ENCODE data around the gene PTCHD1. TPM values are rescaled to one million over a fixed set of nuclear protein-coding genes. Genes with fewer than 3 reads are reported as not detected.

Gene PTCHD1
- total RNA-seq (not detected), total RNA-seq (0 to 0.08 reads per million in 2 donors)

GRCh38 chrX:23334848-23335599 lies at the start of gene PTCHD1:
Gene PTCHD1, plus strand, starts transcription at chrX:23334849. Its CDS starts 27 bp downstream, at chrX:23334876.
- no peaks in the 10 kb centered on the region for H3K9me3 ChIP-seq (ENCODE audit: control insufficient read depth, low read length, poor library complexity, severe bottlenecking)
- H3K27me3 Mint-ChIP-seq, result peaks cover 36% of the 10 kb centered on the region
- peaks cover 5% of the 10 kb centered on the region for H3K4me1 Mint-ChIP-seq
- H3K4me3 Mint-ChIP-seq, result peak within 1 kb of the TSS; percentile 52
- no peak within 1 kb of the TSS for H3K27ac Mint-ChIP-seq
- ATAC-seq (no peak), DNase-seq (no peak)
- no peaks in the 10 kb centered on the region for H3K36me3 Mint-ChIP-seq (ENCODE audit: low read depth)

- no peaks in the 10 kb centered on the region for H3K4me1 Mint-ChIP-seq
- ATAC-seq (no peak), DNase-seq (no peak)
- H3K36me3 Mint-ChIP-seq (ENCODE audit: low read depth), result no peaks in the 10 kb centered on the region
- no peak overlapping the region for H3K27ac Mint-ChIP-seq
- no peaks in the 10 kb centered on the region for H3K9me3 ChIP-seq (ENCODE audit: control insufficient read depth, low read length, poor library complexity, severe bottlenecking)
- no peak overlapping the region for H3K4me3 Mint-ChIP-seq
- no peaks in the 10 kb centered on the region for H3K27me3 Mint-ChIP-seq
Measured at GRCh38 chrX:23286731-23287130, 47.9 kb upstream of the PTCHD1 start.

- ATAC-seq (no peak), DNase-seq (no peak)
- Mint-ChIP-seq H3K27ac (no peak overlapping the region), H3K4me1 (no peaks in the 10 kb centered on the region), H3K4me3 (no peak overlapping the region), H3K36me3 (ENCODE audit: low read depth) (no peaks in the 10 kb centered on the region), H3K27me3 (no peaks in the 10 kb centered on the region)
- H3K9me3 ChIP-seq (ENCODE audit: control insufficient read depth, low read length, poor library complexity, severe bottlenecking), result no peaks in the 10 kb centered on the region
Measured at GRCh38 chrX:23287191-23287725, 47.4 kb upstream of the PTCHD1 start.

GRCh38 chrX:23292354-23292987 lies 42.2 kb upstream of the PTCHD1 start:
- no peaks in the 10 kb centered on the region for H3K9me3 ChIP-seq (ENCODE audit: control insufficient read depth, low read length, poor library complexity, severe bottlenecking)
- no peaks in the 10 kb centered on the region for H3K36me3 Mint-ChIP-seq (ENCODE audit: low read depth)
- H3K27me3 Mint-ChIP-seq, result no peaks in the 10 kb centered on the region
- DNase-seq (no peak), ATAC-seq (no peak)
- H3K27ac Mint-ChIP-seq, result no peak overlapping the region
- H3K4me3 Mint-ChIP-seq, result no peak overlapping the region
- no peaks in the 10 kb centered on the region for H3K4me1 Mint-ChIP-seq

- H3K27ac Mint-ChIP-seq, result no peak overlapping the region
- no peak overlapping the region for H3K4me3 Mint-ChIP-seq
- no peaks in the 10 kb centered on the region for H3K9me3 ChIP-seq (ENCODE audit: control insufficient read depth, low read length, poor library complexity, severe bottlenecking)
- H3K27me3 Mint-ChIP-seq, result no peaks in the 10 kb centered on the region
- H3K36me3 Mint-ChIP-seq (ENCODE audit: low read depth), result no peaks in the 10 kb centered on the region
- no peak for ATAC-seq
- no peak for DNase-seq
- no peaks in the 10 kb centered on the region for H3K4me1 Mint-ChIP-seq
Measured at GRCh38 chrX:23292988-23293651, 41.5 kb upstream of the PTCHD1 start.

GRCh38 chrX:23304881-23305280 lies 29.8 kb upstream of the PTCHD1 start:
- no peaks in the 10 kb centered on the region for H3K36me3 Mint-ChIP-seq (ENCODE audit: low read depth)
- DNase-seq (no peak), ATAC-seq (no peak)
- no peak overlapping the region for H3K4me3 Mint-ChIP-seq
- no peak overlapping the region for H3K27ac Mint-ChIP-seq
- H3K9me3 ChIP-seq (ENCODE audit: control insufficient read depth, low read length, poor library complexity, severe bottlenecking), result no peaks in the 10 kb centered on the region
- H3K27me3 Mint-ChIP-seq, result no peaks in the 10 kb centered on the region
- peaks cover 2% of the 10 kb centered on the region for H3K4me1 Mint-ChIP-seq

GRCh38 chrX:23311731-23312130 lies 22.9 kb upstream of the PTCHD1 start:
- ATAC-seq (no peak), DNase-seq (no peak)
- Mint-ChIP-seq H3K27me3 (no peaks in the 10 kb centered on the region), H3K36me3 (ENCODE audit: low read depth) (peaks cover 2% of the 10 kb centered on the region), H3K27ac (no peak overlapping the region), H3K4me3 (no peak overlapping the region), H3K4me1 (peaks cover 2% of the 10 kb centered on the region)
- no peaks in the 10 kb centered on the region for H3K9me3 ChIP-seq (ENCODE audit: control insufficient read depth, low read length, poor library complexity, severe bottlenecking)

GRCh38 chrX:23312136-23312535 lies 22.5 kb upstream of the PTCHD1 start:
- Mint-ChIP-seq H3K27me3 (no peaks in the 10 kb centered on the region), H3K36me3 (ENCODE audit: low read depth) (peaks cover 2% of the 10 kb centered on the region), H3K4me3 (no peak overlapping the region), H3K4me1 (peaks cover 2% of the 10 kb centered on the region), H3K27ac (no peak overlapping the region)
- no peaks in the 10 kb centered on the region for H3K9me3 ChIP-seq (ENCODE audit: control insufficient read depth, low read length, poor library complexity, severe bottlenecking)
- ATAC-seq (no peak), DNase-seq (no peak)

- DNase-seq, result no peak
- Mint-ChIP-seq H3K4me3 (no peak overlapping the region), H3K4me1 (no peaks in the 10 kb centered on the region), H3K36me3 (ENCODE audit: low read depth) (no peaks in the 10 kb centered on the region), H3K27ac (no peak overlapping the region), H3K27me3 (no peaks in the 10 kb centered on the region)
- peak; percentile 50 for ATAC-seq
- no peaks in the 10 kb centered on the region for H3K9me3 ChIP-seq (ENCODE audit: control insufficient read depth, low read length, poor library complexity, severe bottlenecking)
Measured at GRCh38 chrX:23317799-23318724, 16.6 kb upstream of the PTCHD1 start.

- H3K36me3 Mint-ChIP-seq (ENCODE audit: low read depth), result no peaks in the 10 kb centered on the region
- no peak overlapping the region for H3K27ac Mint-ChIP-seq
- no peaks in the 10 kb centered on the region for H3K9me3 ChIP-seq (ENCODE audit: control insufficient read depth, low read length, poor library complexity, severe bottlenecking)
- no peak for DNase-seq
- H3K4me3 Mint-ChIP-seq, result no peak overlapping the region
- ATAC-seq, result no peak
- H3K27me3 Mint-ChIP-seq, result peaks cover 1% of the 10 kb centered on the region
- H3K4me1 Mint-ChIP-seq, result no peaks in the 10 kb centered on the region
Measured at GRCh38 chrX:23327104-23327503, 7.5 kb upstream of the PTCHD1 start.

- Mint-ChIP-seq H3K27me3 (peaks cover 25% of the 10 kb centered on the region), H3K4me1 (peaks cover 5% of the 10 kb centered on the region), H3K36me3 (ENCODE audit: low read depth) (no peaks in the 10 kb centered on the region), H3K4me3 (no peak overlapping the region), H3K27ac (no peak overlapping the region)
- ATAC-seq, result no peak
- no peaks in the 10 kb centered on the region for H3K9me3 ChIP-seq (ENCODE audit: control insufficient read depth, low read length, poor library complexity, severe bottlenecking)
- DNase-seq, result no peak
Measured at GRCh38 chrX:23331701-23332100, 2.9 kb upstream of the PTCHD1 start.

GRCh38 chrX:23332101-23332887 lies 2.4 kb upstream of the PTCHD1 start:
- Mint-ChIP-seq H3K27ac (no peak overlapping the region), H3K4me3 (peak overlapping the region; percentile 43), H3K4me1 (peaks cover 5% of the 10 kb centered on the region), H3K27me3 (peaks cover 26% of the 10 kb centered on the region), H3K36me3 (ENCODE audit: low read depth) (no peaks in the 10 kb centered on the region)
- no peaks in the 10 kb centered on the region for H3K9me3 ChIP-seq (ENCODE audit: control insufficient read depth, low read length, poor library complexity, severe bottlenecking)
- no peak for ATAC-seq
- no peak for DNase-seq

All from T-helper 17 cell (primary cell).